Psoas muscle (tissue), 8 donors: ENCODE results near the gene OR2L8. TPM values are rescaled to one million over a fixed set of nuclear protein-coding genes. Genes with fewer than 3 reads are reported as not detected.
"Not testable (repeated sequence)": the region's sequence is repeated elsewhere in the genome, so short reads cannot be mapped to it uniquely, and the experiment has no call there.

ENCODE experiments used
- ATAC-seq, 4 donors: fragments of 200-7000 bp; cut with Tn5 transposase; one replicate each; pipeline ENCODE4 v1.9.1; 2020; ENCODE audit warnings: moderate library complexity in 3 of 4, mild to moderate bottlenecking in 2 of 4
- DNase-seq, 2 donors: peaks; one replicate each; pipeline ENCODE4 v3.0.0-alpha.2; 2020
- H3K27ac ChIP-seq: fragments of 200-600 bp; one replicate; pipeline ENCODE4 v1.8.0; 2022
- H3K27me3 ChIP-seq, 3 donors: fragments of 200-600 bp in 1 of 3; one replicate each; pipeline versions ENCODE4 v1.6.1 to v1.8.0; 2013 to 2022; ENCODE audit warnings: low read length in 2 of 3, mild to moderate bottlenecking in 2 of 3, moderate library complexity in 1 of 3; ENCODE audit not compliant: insufficient read depth in 3 of 3
- H3K36me3 ChIP-seq, 2 donors: fragments of 200-600 bp in 1 of 2; one replicate each; pipeline versions ENCODE4 v1.6.1 to v1.8.0; 2013 to 2022; ENCODE audit warnings: low read depth in 1 of 2, mild to moderate bottlenecking in 1 of 2, moderate library complexity in 1 of 2; ENCODE audit not compliant: insufficient read depth in 1 of 2
- H3K4me1 ChIP-seq: fragments of 200-600 bp; one replicate; pipeline ENCODE4 v1.8.0; 2022
- H3K4me3 ChIP-seq: fragments of 200-600 bp; one replicate; pipeline ENCODE4 v1.8.0; 2022; ENCODE audit warnings: mild to moderate bottlenecking
- H3K9me3 ChIP-seq: fragments of 200-600 bp; one replicate; pipeline ENCODE4 v1.8.0; 2022
- WGBS, 3 donors: extraction: QIAGEN DNeasy Blood & Tissue Kit; methylation state at CpG; one replicate each; pipeline versions ENCODE4 v1.1.6 to v1.1.7; 2013; 5-methylcytosine and 5-hydroxymethylcytosine counted together
- intact Hi-C, 2 donors: fragments of 100-400 bp; cut with DNase I; formaldehyde crosslinking; loops; one replicate each; pipeline versions ENCODE4 v1.11.0 to v1.14.2; 2022
- polyA plus RNA-seq, 3 donors: library from polyadenylated mRNA; stranded (reverse); fragments of 200-250 nt; gene quantifications; one replicate each; pipeline ENCODE4 v1.2.3, GENCODE V29; 2013
- total RNA-seq, 4 donors: library from RNA; stranded (reverse); fragmentation: NEBNext Ultra II Directional in 2 of 4; extraction: Animal tissue kit (Norgen Biotek cat#: 25700) in 2 of 4; gene quantifications; one replicate each; pipeline versions ENCODE4 v1.2.1 to v1.2.4, GENCODE V29; 2021 to 2023
- TF ChIP-seq, protein P1 (sequence below): fragments of 200-600 bp; IDR thresholded peaks from one replicate; pipeline ENCODE4 v1.8.0; 2022; ENCODE audit warnings: antibody characterized with exemption
- donor health status: healthy with polysubstance abuse.
- donor health status: DM: no; HTN: no; CAD: no; lungs with moderate emphysema.
- donor health status: Bipolar disorder and iron deficiency.
- donor health status: healthy.
- donor health status: DM: yes; HTN: yes; CAD: no.
- donor health status: DM: no; HTN: no; CAD: no.
- donor health status: DM: no; HTN: no; CAD: no.
- donor health status: DM: yes; HTN: yes; CAD: no.

Gene OR2L8
- total and polyA plus RNA-seq, 7 donors = not detected

DNA sequence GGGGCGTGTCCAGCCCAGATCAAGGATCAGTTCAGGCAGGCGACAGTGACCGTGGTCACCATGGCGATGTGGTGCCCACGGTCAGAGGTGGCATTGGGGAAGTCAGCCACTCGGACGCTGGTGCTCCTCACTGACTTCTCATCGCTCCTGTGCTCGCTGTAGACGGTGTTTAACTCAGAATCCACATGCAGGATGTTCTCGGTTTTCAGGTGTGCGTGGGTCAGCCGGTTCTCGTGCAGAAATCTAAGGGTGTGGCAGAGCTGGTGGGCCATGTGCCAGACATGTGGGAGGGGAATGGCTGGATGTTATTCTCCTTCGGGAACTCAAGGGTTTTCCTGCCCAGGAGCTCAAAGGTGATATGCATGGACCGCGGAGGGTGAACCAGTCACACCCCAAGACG, 12.2 kb upstream of the OR2L8 start:
- Histone ChIP-seq H3K4me3 (no peak overlapping the region), H3K9me3 (no peaks in the 10 kb centered on the region), H3K4me1 (no peaks in the 10 kb centered on the region), H3K36me3 (no peaks in the 10 kb centered on the region), H3K27me3 (no peaks in the 10 kb centered on the region), H3K27ac (no peak overlapping the region)
- intact Hi-C loops = no loop called here
- TF ChIP-seq, protein P1, sequence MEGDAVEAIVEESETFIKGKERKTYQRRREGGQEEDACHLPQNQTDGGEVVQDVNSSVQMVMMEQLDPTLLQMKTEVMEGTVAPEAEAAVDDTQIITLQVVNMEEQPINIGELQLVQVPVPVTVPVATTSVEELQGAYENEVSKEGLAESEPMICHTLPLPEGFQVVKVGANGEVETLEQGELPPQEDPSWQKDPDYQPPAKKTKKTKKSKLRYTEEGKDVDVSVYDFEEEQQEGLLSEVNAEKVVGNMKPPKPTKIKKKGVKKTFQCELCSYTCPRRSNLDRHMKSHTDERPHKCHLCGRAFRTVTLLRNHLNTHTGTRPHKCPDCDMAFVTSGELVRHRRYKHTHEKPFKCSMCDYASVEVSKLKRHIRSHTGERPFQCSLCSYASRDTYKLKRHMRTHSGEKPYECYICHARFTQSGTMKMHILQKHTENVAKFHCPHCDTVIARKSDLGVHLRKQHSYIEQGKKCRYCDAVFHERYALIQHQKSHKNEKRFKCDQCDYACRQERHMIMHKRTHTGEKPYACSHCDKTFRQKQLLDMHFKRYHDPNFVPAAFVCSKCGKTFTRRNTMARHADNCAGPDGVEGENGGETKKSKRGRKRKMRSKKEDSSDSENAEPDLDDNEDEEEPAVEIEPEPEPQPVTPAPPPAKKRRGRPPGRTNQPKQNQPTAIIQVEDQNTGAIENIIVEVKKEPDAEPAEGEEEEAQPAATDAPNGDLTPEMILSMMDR = no peak
- WGBS, 3 donors = 92 to 95% (median 93%) methylated on average over 18 of the region's 18 CpGs
- ATAC-seq (no peak), DNase-seq (no peak)

DNA sequence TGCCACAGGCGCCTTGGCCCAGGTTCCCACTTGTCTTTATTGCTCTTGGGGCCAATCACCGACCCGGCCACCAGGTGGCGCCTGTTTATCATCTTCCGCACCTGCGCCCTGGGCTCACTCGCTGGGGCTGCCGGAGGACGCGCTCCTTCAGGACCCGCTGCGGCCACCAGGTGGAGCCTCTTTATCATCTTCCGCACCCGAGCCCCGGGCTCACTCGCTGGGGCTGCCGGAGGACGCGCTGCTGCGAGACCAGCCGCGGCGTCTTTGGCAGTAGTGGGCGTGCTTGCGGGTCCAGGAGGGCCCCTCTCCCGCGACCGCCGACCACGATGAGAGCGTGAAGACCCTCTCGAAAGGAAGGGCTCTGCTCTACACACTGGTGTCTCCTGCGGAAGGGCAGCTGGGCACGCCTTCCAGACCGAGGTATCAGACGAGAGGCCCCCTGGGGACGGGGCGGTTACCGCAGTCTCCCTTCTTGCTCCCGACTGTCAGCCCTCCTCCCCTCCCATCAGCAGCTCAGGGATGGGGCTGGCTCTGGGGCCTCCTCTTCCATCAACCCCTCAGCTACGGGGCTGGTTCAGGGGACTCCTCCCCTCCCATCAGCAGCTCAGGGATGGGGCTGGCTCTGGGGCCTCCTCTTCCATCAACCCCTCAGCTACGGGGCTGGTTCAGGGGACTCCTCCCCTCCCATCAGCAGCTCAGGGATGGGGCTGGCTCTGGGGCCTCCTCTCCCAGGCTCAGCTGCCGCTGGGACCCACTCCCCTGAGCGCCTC, 11.5 kb upstream of the OR2L8 start:
- H3K36me3 ChIP-seq, intact Hi-C loops, H3K4me1 ChIP-seq, H3K9me3 ChIP-seq, H3K27me3 ChIP-seq, H3K4me3 ChIP-seq, H3K27ac ChIP-seq: not testable (repeated sequence)
- 6 to 20% (median 17%) methylated on average over 38 to 44 of the region's 44 CpGs for WGBS, 3 donors
- TF ChIP-seq, protein P1 = peak; percentile 21
- ATAC-seq (peak in 1 of 4 donors; percentile 46), DNase-seq (peak; percentile 54 to 64)

DNA sequence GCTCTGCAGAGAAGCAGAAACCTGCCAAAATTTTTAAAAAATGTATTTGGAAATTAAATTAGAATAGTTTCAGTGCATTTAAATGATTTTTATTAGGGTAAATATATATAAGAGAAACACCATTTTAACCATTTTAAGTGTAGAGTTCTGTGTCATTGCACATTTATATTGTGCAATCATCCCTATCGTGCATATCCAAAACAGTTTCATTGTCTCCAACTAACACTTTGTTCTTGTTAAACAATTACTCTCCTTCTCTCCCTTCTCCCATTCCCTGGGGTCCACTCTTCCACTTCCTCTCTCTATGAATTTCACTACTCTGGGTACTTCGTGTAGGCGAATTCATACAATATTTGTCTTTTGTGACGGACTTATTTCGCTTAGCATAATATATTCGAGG, 6.0 kb upstream of the OR2L8 start:
- no peaks in the 10 kb centered on the region for H3K36me3 ChIP-seq
- no peak for ATAC-seq
- H3K4me3 ChIP-seq = no peak overlapping the region
- H3K27ac ChIP-seq = no peak overlapping the region
- DNase-seq = no peak
- H3K4me1 ChIP-seq = no peaks in the 10 kb centered on the region
- intact Hi-C loops = no loop called here
- peaks cover 5% of the 10 kb centered on the region for H3K9me3 ChIP-seq
- 67 to 81% (median 78%) methylated on average over 6 of the region's 6 CpGs for WGBS, 3 donors
- TF ChIP-seq, protein P1 = no peak
- H3K27me3 ChIP-seq = no peaks in the 10 kb centered on the region

DNA sequence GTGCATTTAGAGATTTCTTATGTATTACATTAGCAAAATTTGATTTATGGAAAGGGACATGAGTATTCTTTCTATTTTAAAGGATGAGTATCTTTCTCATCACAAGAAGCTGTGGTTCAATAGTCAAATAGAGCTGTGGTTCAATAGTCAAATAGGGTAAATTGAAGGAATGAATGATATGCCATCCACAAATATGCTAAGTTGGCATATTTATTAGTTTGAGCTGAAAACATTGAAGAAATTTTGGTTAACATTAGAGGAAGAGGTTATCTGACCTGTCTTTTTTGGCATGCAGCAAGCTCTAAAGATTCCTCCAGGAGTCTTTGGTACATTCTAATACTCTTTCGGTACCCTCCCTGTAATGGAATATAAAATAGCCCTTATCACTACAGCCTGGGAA, 4.8 kb downstream of the OR2L8 start:
- DNase-seq = no peak
- no peak overlapping the region for H3K27ac ChIP-seq
- no peaks in the 10 kb centered on the region for H3K4me1 ChIP-seq
- H3K27me3 ChIP-seq = no peaks in the 10 kb centered on the region
- H3K4me3 ChIP-seq = no peak overlapping the region
- TF ChIP-seq, protein P1 = no peak
- WGBS, 3 donors = 93 to 96% (median 93%) methylated on average over 1 of the region's 1 CpG
- H3K9me3 ChIP-seq = no peaks in the 10 kb centered on the region
- intact Hi-C loops = no loop called here
- H3K36me3 ChIP-seq = no peaks in the 10 kb centered on the region
- no peak for ATAC-seq

DNA sequence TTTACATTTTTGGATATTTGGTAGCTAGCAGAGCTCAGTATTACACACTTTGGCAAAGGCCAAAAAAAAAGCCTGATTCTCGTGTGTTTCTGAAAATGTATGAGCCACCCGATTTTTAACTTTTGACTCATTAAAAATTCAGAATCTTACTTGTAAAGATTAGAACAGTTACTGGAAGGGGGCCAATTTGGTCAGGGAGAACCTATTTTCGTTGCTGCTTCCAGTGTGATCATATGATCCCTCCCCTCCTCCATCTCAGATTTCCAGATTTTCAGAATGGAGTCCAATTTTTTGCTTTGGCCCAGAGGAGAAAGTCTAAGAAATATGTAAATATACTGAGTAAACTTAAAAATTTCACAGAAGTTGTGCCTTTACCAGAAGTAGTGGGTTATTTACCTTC, 13.1 kb downstream of the OR2L8 start:
- H3K36me3 ChIP-seq = no peaks in the 10 kb centered on the region
- H3K4me1 ChIP-seq = no peaks in the 10 kb centered on the region
- H3K27me3 ChIP-seq = no peaks in the 10 kb centered on the region
- no peak overlapping the region for H3K4me3 ChIP-seq
- ATAC-seq (no peak), DNase-seq (no peak)
- no peak overlapping the region for H3K27ac ChIP-seq
- intact Hi-C loops = no loop called here
- 16 to 37% (median 18%) methylated on average over 3 of the region's 3 CpGs for WGBS, 3 donors
- H3K9me3 ChIP-seq = no peaks in the 10 kb centered on the region
- TF ChIP-seq, protein P1 = no peak
